Tibial artery (tissue), 4 donors: ENCODE data around the gene RPRD1A.
"Not testable (repeated sequence)": the region's sequence is repeated elsewhere in the genome, so short reads cannot be mapped to it uniquely, and the experiment has no call there.

Source experiments
- DNase-seq, 2 donors: peaks; one replicate each; pipeline ENCODE4 v3.0.0-alpha.2; 2019
- H3K27ac ChIP-seq, 2 donors: fragments of 200-600 bp; sonication (generic) in 1 of 2; 1 replicate in 1 of 2; 2 replicates in 1 of 2; pipeline ENCODE4 v1.5.1; 2018 to 2019; ENCODE audit warnings: mild to moderate bottlenecking in 1 of 2
- H3K27me3 ChIP-seq, 2 donors: fragments of 200-600 bp; sonication (generic) in 1 of 2; one replicate each; pipeline versions ENCODE4 v1.5.1 to v1.6.0; 2016 to 2019
- H3K36me3 ChIP-seq, 3 donors: fragments of 200-600 bp; sonication (generic) in 2 of 3; one replicate each; pipeline ENCODE4 v1.5.1; 2016 to 2019; ENCODE audit warnings: mild to moderate bottlenecking in 2 of 3
- H3K4me1 ChIP-seq, 4 donors: fragments of 200-600 bp; sonication (generic) in 2 of 4; 1 replicate in 3 of 4; 2 replicates in 1 of 4; pipeline ENCODE4 v1.5.1; 2016 to 2019
- H3K4me3 ChIP-seq, 2 donors: fragments of 200-600 bp; sonication (generic) in 1 of 2; 1 replicate in 1 of 2; 2 replicates in 1 of 2; pipeline ENCODE4 v1.5.1; 2018 to 2019; ENCODE audit warnings: mild to moderate bottlenecking in 2 of 2
- H3K9me3 ChIP-seq, 3 donors: fragments of 200-600 bp; sonication (generic) in 1 of 3; one replicate each; pipeline ENCODE4 v1.5.1; 2016 to 2019
- intact Hi-C: fragments of 100-400 bp; cut with DNase I; formaldehyde crosslinking; loops from one replicate; pipeline ENCODE4 v1.15.0; 2023; ENCODE audit warnings: low total_unique reads
- TF ChIP-seq, protein P1 (sequence below), 2 experiments: fragments of 200-600 bp in 1 of 2; fragments of 450-650 bp in 1 of 2; IDR thresholded peaks; one replicate each; pipeline ENCODE4 v1.5.1; 2017 to 2019; ENCODE audit warnings: antibody characterized with exemption in 2 of 2, mild to moderate bottlenecking in 1 of 2, moderate library complexity in 1 of 2

Gene RPRD1A

DNA sequence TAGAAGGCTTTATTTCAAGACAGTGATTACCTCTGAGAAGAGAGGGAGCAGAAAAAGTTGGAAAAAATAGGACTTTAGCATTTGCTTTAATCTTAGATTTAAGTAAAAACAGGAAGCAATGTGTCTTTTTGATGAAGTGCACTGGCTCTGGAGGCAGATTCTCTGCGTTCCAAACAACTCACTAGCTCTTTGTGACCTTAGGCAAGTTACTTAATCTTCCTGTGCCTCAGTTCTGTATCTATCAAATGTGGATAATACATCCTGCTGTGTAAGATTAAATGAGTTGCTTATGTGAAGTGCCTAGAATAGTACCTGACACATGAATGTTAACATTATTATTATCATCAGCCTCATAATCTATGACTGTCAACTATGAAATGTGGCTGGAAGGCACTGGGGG lies 42.3 kb downstream of the RPRD1A start:
- H3K27ac ChIP-seq = no peak overlapping the region
- no peak overlapping the region for H3K4me3 ChIP-seq
- TF ChIP-seq, protein P1, sequence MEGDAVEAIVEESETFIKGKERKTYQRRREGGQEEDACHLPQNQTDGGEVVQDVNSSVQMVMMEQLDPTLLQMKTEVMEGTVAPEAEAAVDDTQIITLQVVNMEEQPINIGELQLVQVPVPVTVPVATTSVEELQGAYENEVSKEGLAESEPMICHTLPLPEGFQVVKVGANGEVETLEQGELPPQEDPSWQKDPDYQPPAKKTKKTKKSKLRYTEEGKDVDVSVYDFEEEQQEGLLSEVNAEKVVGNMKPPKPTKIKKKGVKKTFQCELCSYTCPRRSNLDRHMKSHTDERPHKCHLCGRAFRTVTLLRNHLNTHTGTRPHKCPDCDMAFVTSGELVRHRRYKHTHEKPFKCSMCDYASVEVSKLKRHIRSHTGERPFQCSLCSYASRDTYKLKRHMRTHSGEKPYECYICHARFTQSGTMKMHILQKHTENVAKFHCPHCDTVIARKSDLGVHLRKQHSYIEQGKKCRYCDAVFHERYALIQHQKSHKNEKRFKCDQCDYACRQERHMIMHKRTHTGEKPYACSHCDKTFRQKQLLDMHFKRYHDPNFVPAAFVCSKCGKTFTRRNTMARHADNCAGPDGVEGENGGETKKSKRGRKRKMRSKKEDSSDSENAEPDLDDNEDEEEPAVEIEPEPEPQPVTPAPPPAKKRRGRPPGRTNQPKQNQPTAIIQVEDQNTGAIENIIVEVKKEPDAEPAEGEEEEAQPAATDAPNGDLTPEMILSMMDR (IDR thresholded peaks at IDR 0.05) = no peak
- H3K27me3 ChIP-seq = no peaks in the 10 kb centered on the region
- no peak for DNase-seq
- intact Hi-C loops = no loop called here
- H3K9me3 ChIP-seq = no peaks in the 10 kb centered on the region
- H3K4me1 ChIP-seq = no peaks in the 10 kb centered on the region
- peaks cover 10 to 39% (median 33%) of the 10 kb centered on the region in 3 donors for H3K36me3 ChIP-seq

DNA sequence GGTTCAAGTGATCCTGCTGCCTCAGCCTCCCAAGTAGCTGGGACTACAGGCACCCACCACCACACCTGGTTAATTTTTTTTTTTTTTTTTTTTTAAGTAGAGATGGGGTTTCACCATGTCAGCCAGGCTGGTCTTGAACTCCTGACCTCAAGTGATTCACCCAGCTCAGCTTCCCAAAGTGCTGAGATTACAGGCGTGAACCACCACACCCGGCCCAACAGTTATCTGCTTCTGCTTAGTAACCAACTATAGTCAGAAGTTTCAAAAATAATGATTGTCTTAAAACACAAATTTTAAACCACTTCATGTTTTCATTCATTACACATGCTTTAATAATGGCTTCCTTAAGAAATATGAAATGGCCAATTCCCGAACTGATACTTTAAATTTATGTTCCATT lies 43.1 kb downstream of the RPRD1A start:
- peaks cover 10 to 32% (median 25%) of the 10 kb centered on the region in 3 donors for H3K36me3 ChIP-seq
- DNase-seq, H3K27ac ChIP-seq, H3K27me3 ChIP-seq, H3K9me3 ChIP-seq, H3K4me1 ChIP-seq, H3K4me3 ChIP-seq, intact Hi-C loops: not testable (repeated sequence)

DNA sequence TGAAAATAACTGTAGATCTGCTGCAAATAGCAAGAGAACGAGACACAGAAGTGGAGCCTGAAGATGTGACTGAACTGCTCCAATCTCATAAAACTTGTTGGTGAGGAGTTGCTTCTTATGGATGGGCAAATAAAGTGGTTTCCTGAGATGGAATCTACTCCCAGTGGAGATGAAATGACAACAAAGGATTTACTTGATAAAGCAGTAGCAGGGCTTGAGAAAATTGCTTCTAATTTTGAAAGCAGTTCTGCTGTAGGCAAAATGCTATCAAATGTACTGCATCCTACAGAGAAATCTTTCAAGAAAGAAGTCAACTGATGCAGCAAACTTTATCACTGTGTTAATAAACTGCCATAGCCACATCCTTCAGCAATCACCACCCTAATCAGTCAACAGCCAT lies 44.0 kb downstream of the RPRD1A start:
- intact Hi-C loops = no loop called here
- TF ChIP-seq, protein P1 (IDR thresholded peaks at IDR 0.05) = no peak

DNA sequence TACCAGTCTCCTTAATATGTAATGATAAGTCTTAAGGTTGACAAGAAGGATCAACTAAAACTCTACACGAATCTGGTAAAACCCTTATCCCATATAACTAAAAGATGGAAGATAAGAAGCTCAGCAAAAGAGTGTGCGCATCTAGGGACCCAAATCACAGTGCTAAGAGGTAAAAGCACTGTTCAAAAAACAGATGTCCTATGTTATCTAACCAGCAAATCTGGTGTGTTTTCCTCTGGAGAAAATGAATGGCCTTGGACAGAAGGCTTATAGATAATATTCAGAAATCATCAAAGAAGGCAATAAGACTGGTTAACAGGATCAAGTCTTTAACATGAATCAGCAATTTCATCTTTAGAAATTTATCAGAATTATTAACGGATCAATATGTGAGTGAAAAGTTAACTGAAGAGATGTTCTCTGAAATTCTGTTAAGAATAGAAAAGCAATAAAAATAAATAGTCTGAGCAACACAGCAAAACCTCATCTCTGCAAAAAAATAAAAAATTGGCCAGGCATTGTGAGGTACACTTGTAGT lies 47.1 kb downstream of the RPRD1A start:
- H3K9me3 ChIP-seq = no peaks in the 10 kb centered on the region
- H3K36me3 ChIP-seq = peaks cover 0 to 4% (median 3%) of the 10 kb centered on the region in 3 donors
- TF ChIP-seq, protein P1 (IDR thresholded peaks at IDR 0.05) = no peak
- DNase-seq = no peak
- intact Hi-C loops = no loop called here
- no peak overlapping the region for H3K4me3 ChIP-seq
- no peaks in the 10 kb centered on the region for H3K4me1 ChIP-seq
- no peak overlapping the region for H3K27ac ChIP-seq
- H3K27me3 ChIP-seq = no peaks in the 10 kb centered on the region

More for the DNA sequence above, 44.0 kb downstream of the RPRD1A start:
- Histone ChIP-seq H3K4me1 (no peaks in the 10 kb centered on the region), H3K27ac (no peak overlapping the region), H3K36me3 (peaks cover 10 to 23% (median 18%) of the 10 kb centered on the region in 3 donors), H3K4me3 (no peak overlapping the region), H3K9me3 (no peaks in the 10 kb centered on the region), H3K27me3 (no peaks in the 10 kb centered on the region)
- no peak for DNase-seq

DNA sequence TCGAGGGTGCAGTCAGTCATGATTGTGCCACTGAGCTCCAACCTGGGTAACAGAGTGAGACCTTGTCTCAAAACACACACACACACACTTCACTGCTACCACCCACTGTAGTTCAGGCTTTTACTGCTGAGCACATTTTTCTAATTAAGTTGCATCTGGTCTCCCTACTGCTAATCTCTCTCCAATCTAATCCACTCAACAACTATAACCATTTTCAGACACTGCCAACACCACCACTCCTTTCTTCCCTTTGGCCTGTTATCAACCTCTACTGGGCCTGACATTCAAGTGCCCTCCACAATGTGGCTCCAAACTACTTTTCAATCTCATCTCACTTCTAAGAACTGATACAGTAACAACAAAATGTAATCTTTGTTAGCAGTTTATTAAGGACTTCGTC lies 50.1 kb downstream of the RPRD1A start:
- no peaks in the 10 kb centered on the region for H3K9me3 ChIP-seq
- intact Hi-C loops = loop anchor here (5.0 kb wide), 1 partner anchor 265 kb away; no protein-coding TSS in a partner anchor
- no peak for DNase-seq
- H3K36me3 ChIP-seq = no peaks in the 10 kb centered on the region
- no peak overlapping the region for H3K27ac ChIP-seq
- H3K4me1 ChIP-seq = no peaks in the 10 kb centered on the region
- H3K4me3 ChIP-seq = no peak overlapping the region
- no peaks in the 10 kb centered on the region for H3K27me3 ChIP-seq
- TF ChIP-seq, protein P1 (IDR thresholded peaks at IDR 0.05) = no peak

DNA sequence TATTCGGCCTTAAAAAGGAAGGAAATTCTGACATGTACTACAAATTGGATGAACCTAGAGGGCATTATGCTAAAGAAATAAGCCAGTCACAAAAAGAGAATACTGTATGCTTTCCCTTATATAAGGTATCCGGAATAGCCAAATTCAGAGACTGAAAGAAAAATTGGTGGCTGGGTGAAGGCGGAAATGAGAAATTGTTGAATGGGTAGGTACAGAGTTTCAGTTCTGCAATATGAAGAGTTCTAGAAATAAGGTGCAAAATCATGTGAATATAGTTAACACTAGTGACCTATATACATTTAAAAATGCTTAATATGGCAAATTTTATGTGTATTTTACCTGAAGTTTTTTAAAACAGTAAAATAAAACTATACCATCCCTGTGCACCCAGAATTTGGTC lies 51.7 kb downstream of the RPRD1A start:
- Histone ChIP-seq H3K27ac (no peak overlapping the region), H3K36me3 (no peaks in the 10 kb centered on the region), H3K27me3 (no peaks in the 10 kb centered on the region), H3K9me3 (no peaks in the 10 kb centered on the region), H3K4me1 (no peaks in the 10 kb centered on the region), H3K4me3 (no peak overlapping the region)
- TF ChIP-seq, protein P1 (IDR thresholded peaks at IDR 0.05) = no peak
- no peak for DNase-seq
- intact Hi-C loops = loop anchor here (5.0 kb wide), 1 partner anchor 267 kb away; no protein-coding TSS in a partner anchor
